Vagina (tissue), 2 donors: ENCODE measurements around the gene FHIT. TPM values are rescaled to one million over a fixed set of nuclear protein-coding genes. Genes with fewer than 3 reads are reported as not detected.
"Not testable (repeated sequence)": the region's sequence is repeated elsewhere in the genome, so short reads cannot be mapped to it uniquely, and the experiment has no call there.

Experiments used
- DNase-seq, 2 donors: peaks; one replicate each; pipeline ENCODE4 v3.0.0-alpha.2; 2017; ENCODE audit errors: extremely low spot score in 2 of 2
- H3K27ac ChIP-seq: fragments of 200-600 bp; sonication (generic); one replicate; pipeline ENCODE4 v1.5.1; 2019
- H3K27me3 ChIP-seq: fragments of 200-600 bp; sonication (generic); one replicate; pipeline ENCODE4 v1.5.1; 2019
- H3K36me3 ChIP-seq, 2 donors: fragments of 200-600 bp; sonication (generic); one replicate each; pipeline ENCODE4 v1.5.1; 2017 to 2019
- H3K4me1 ChIP-seq: fragments of 200-600 bp; sonication (generic); one replicate; pipeline ENCODE4 v1.5.1; 2019
- H3K4me3 ChIP-seq, 2 donors: fragments of 200-600 bp; sonication (generic); 1 replicate in 1 of 2; 2 replicates in 1 of 2; pipeline ENCODE4 v1.5.1; 2016 to 2019
- H3K9me3 ChIP-seq: fragments of 200-600 bp; sonication (generic); one replicate; pipeline ENCODE4 v1.5.1; 2019
- CTCF ChIP-seq, 3 experiments: fragments of 450-650 bp in 2 of 3; fragments of 200-600 bp in 1 of 3; sonication (generic) in 1 of 3; IDR thresholded peaks; one replicate each; pipeline ENCODE4 v1.5.1; 2017 to 2019; ENCODE audit warnings: antibody characterized with exemption in 3 of 3, mild to moderate bottlenecking in 2 of 3, moderate library complexity in 2 of 3
- POLR2A ChIP-seq, 2 donors: fragments of 450-650 bp; IDR thresholded peaks; one replicate each; pipeline ENCODE4 v1.6.1; 2017; ENCODE audit warnings: antibody characterized with exemption in 2 of 2, mild to moderate bottlenecking in 2 of 2, moderate library complexity in 2 of 2
- POLR2AphosphoS5 ChIP-seq, 2 donors: sonication (generic); formaldehyde crosslinking; IDR thresholded peaks; one replicate each; pipeline ENCODE4 v1.9.0; 2017; ENCODE audit warnings: antibody characterized with exemption in 2 of 2, mild to moderate bottlenecking in 2 of 2, low read depth in 1 of 2; ENCODE audit not compliant: insufficient read depth in 1 of 2
- intact Hi-C: fragments of 100-400 bp; cut with DNase I; formaldehyde crosslinking; loops from one replicate; pipeline ENCODE4 v1.15.1; 2023
- total RNA-seq: library from RNA; depleted of rRNA; stranded (reverse); fragments of >200 nt; gene quantifications from one replicate; pipeline ENCODE4 v1.2.3, GENCODE V29; 2016

FHIT gene
- total RNA-seq, 1 donor from 2014 or later, result 7.9 TPM

GRCh38 chr3:61192222-61192621, 59.0 kb downstream of the FHIT start:
- intact Hi-C loops, result no loop called here
- TF ChIP-seq CTCF (IDR thresholded peaks at IDR 0.05) (no peak), POLR2AphosphoS5 (IDR thresholded peaks at IDR 0.05; ENCODE audit: insufficient read depth in 1 of 2, low read depth in 1 of 2) (no peak), POLR2A (IDR thresholded peaks at IDR 0.05) (no peak)

GRCh38 chr3:61190205-61190604, 61.0 kb downstream of the FHIT start:
- H3K4me3 ChIP-seq, H3K27me3 ChIP-seq, DNase-seq, H3K27ac ChIP-seq, intact Hi-C loops, H3K4me1 ChIP-seq, H3K36me3 ChIP-seq, H3K9me3 ChIP-seq: not testable (repeated sequence)

More at GRCh38 chr3:61192222-61192621, 59.0 kb downstream of the FHIT start:
- no peak for DNase-seq
- Histone ChIP-seq H3K27ac (no peak overlapping the region), H3K4me1 (no peaks in the 10 kb centered on the region), H3K4me3 (no peak overlapping the region), H3K36me3 (no peaks in the 10 kb centered on the region), H3K9me3 (no peaks in the 10 kb centered on the region), H3K27me3 (no peaks in the 10 kb centered on the region)

GRCh38 chr3:61186030-61186429, 65.2 kb downstream of the FHIT start:
- Histone ChIP-seq H3K4me1 (no peaks in the 10 kb centered on the region), H3K4me3 (no peak overlapping the region), H3K27me3 (no peaks in the 10 kb centered on the region), H3K9me3 (no peaks in the 10 kb centered on the region), H3K27ac (no peak overlapping the region), H3K36me3 (no peaks in the 10 kb centered on the region)
- no peak for TF ChIP-seq POLR2A (IDR thresholded peaks at IDR 0.05)
- no peak for TF ChIP-seq CTCF (IDR thresholded peaks at IDR 0.05)
- intact Hi-C loops, result no loop called here
- DNase-seq, result no peak

- intact Hi-C loops, result no loop called here
- Histone ChIP-seq H3K36me3 (no peaks in the 10 kb centered on the region), H3K4me3 (no peak overlapping the region), H3K4me1 (no peaks in the 10 kb centered on the region), H3K27me3 (no peaks in the 10 kb centered on the region), H3K27ac (no peak overlapping the region), H3K9me3 (no peaks in the 10 kb centered on the region)
- DNase-seq, result no peak
- no peak for TF ChIP-seq POLR2A (IDR thresholded peaks at IDR 0.05)
- no peak for TF ChIP-seq CTCF (IDR thresholded peaks at IDR 0.05)
- no peak for TF ChIP-seq POLR2AphosphoS5 (IDR thresholded peaks at IDR 0.05; ENCODE audit: insufficient read depth in 1 of 2, low read depth in 1 of 2)
These were observed 66.3 kb downstream of the FHIT start for GRCh38 chr3:61184956-61185355.

- intact Hi-C loops, result no loop called here
- Histone ChIP-seq H3K4me1 (no peaks in the 10 kb centered on the region), H3K4me3 (no peak overlapping the region), H3K27ac (no peak overlapping the region), H3K27me3 (no peaks in the 10 kb centered on the region), H3K9me3 (no peaks in the 10 kb centered on the region), H3K36me3 (no peaks in the 10 kb centered on the region)
- DNase-seq, result no peak
- TF ChIP-seq CTCF (IDR thresholded peaks at IDR 0.05) (no peak), POLR2A (IDR thresholded peaks at IDR 0.05) (no peak), POLR2AphosphoS5 (IDR thresholded peaks at IDR 0.05; ENCODE audit: insufficient read depth in 1 of 2, low read depth in 1 of 2) (no peak)
These were observed 68.6 kb downstream of the FHIT start for GRCh38 chr3:61182662-61183061.

GRCh38 chr3:61181874-61182273, 69.4 kb downstream of the FHIT start:
- H3K9me3 ChIP-seq, result no peaks in the 10 kb centered on the region
- no peaks in the 10 kb centered on the region for H3K27me3 ChIP-seq
- DNase-seq, result no peak
- H3K4me3 ChIP-seq, result no peak overlapping the region
- TF ChIP-seq CTCF (IDR thresholded peaks at IDR 0.05), result no peak
- TF ChIP-seq POLR2AphosphoS5 (IDR thresholded peaks at IDR 0.05; ENCODE audit: insufficient read depth in 1 of 2, low read depth in 1 of 2), result no peak
- no peak for TF ChIP-seq POLR2A (IDR thresholded peaks at IDR 0.05)
- H3K27ac ChIP-seq, result no peak overlapping the region
- intact Hi-C loops, result no loop called here
- no peaks in the 10 kb centered on the region for H3K4me1 ChIP-seq
- no peaks in the 10 kb centered on the region for H3K36me3 ChIP-seq
